SHP77 treated with DMSO at 0.1 percent for 48 hours (cell line): ENCODE results near the gene NPY5R.

Experiments
- DNase-seq: peaks from one replicate; lab custom pipeline; 2025; lab: John Stamatoyannopoulos, UW

Gene NPY5R

DNA sequence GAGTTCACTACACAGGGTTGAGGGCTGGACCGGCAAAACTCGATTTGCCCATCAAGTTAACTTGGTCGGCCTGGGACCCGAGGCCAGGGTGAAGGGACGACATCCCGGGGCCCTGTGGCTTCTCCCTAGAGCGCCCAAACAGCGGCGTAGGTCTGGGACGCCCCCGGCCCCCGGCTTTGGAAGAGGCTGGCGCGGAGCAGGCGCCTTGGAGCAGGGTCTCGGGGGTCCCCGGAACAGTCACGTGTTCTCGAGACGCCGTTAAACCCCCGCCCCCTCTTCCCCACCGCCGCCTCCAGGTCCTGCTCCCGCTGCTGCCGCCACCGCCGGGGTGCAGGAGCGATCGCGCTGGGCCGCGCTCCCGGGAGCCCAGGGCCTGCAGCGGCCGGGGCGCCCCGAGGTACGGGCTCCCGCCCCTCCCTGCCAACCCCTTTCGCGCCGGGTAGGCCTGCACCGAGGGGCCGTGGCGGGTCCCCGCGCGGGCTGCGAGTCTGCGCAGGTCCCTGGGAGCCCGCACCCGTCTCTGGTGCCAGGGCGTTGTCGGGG, at the start of gene NPY5R:
NPY5R (plus strand) TSS at position 289 of the 543 bp plus-strand sequence. CDS start 6,382 bp downstream, outside the sequence.
- no peak for DNase-seq

DNA sequence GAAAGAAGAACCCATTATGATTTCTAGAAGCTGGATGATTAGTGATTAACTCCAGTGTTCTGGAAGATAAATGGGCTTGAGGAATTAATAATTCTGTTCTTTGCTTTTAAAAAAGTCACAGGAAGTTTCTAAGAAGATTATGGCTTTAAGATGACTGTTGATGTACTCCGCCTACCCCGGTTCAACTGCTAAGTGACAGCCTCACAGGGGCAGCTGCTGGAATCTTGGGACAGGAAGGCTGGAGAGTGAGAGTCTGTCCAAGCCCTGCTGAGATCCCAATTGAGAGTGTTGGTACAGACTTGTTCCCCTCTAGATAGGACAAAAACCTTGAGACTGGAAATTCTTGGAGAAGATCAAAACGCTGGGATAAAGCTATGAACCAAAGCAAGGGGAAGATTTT, 48.6 kb upstream of the NPY5R start:
- no peak for DNase-seq

DNA sequence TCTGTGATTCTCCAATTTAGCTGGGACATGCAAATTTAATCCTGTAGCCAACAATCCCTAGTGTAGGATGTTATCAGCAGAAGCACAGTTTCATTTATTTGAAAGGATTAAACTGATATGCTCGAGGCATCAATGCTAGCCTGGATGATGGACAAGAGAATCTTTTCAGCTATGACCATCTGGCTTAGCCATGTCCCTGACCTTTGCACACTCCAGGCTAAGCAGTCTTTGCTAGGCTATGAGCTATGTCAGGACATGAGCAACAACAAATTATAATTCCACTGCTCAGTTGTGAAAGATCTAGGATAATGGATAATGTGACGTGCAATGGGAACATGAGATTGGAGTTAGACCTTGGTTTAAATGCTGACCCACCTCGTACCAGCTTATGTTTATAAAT, 43.2 kb upstream of the NPY5R start:
- no peak for DNase-seq

DNA sequence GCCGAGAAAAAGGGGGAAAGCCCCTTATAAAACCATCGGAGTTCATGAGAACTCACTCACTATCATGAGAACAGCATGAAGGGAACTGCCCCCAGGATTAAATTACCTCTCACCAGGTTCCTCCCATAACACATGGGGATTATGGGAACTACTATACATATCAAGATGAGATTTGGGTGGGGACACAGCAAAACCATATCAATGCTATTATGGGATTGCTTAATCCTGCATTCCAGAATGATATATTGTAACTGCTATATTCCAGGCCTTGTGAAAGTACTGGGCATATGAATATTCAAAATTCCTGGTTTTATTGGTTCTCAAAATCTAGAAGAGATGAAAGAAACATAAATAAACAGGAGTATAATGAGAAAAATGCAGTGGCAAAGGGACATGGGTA, 40.6 kb upstream of the NPY5R start:
- DNase-seq = no peak

DNA sequence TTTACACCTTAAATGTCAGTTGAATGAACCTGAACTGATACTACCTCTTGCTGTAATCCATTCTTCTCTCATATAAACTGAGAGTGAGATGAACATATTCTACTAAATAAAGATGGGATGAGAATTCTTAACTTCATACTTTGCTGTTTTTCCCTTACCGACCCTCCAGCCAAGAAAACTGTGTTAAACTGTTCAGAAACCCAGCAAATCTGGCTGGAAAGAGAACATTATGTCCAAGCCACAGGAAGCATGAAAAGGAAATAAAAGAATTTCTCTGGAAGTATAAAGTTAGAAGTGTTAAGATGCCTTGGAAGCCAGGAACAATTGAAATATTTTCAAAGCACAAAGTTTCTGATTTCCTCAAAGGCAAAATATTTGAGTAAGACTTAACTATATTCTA, 34.2 kb upstream of the NPY5R start:
- no peak for DNase-seq

DNA sequence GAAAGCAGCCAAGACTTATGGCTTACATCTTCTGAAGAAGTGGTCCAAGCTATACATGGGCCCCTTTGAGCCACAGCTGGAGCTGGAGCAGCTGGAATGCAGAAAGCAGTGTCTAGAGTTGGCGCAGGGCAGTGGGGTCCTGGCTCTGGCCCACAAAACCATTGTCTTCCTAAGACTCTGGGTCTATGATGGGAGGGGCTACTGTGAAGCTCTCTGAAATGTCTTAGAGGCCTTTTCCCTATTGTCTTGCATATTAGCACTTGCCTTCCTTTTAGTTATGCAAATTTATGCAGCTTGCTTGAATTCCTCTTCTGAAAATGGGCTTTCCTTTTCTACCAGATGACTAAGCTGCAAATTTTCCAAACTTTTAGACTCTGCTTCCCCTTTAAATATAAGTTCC, 26.6 kb upstream of the NPY5R start:
- no peak for DNase-seq

DNA sequence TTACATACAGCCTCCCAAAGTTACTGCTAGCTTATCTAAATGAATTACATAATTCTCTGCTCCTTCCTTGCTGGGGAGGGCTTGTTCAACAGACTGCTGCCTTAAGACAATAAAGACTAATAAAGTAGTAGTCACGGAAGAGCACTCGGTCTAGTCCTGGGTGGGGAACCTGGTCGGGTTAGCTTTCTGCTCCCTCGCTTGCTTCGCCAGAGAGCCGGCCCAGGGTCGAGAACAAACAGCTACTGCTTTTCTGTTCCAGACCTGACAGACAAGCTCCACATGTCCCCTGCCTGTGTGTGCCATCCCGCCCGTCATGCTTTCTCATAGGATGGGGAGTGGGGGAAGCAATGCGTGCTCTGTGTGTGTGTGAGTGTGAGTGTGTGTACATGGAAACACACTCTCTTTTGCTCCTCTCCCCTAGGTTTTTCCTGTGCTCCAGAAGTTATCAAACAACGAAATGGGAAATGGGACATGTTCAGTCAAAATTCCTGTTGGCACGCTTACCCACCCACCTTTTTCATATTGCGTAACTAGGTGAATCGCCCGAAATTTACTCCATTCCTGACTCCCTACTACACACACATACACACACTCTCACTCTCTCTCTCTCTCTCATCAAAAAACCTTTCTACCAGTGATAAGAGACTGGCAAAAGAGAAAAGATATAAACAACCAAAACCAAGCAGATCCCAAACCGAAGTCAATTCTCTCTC, 12.6 kb upstream of the NPY5R start:
- DNase-seq = no peak

DNA sequence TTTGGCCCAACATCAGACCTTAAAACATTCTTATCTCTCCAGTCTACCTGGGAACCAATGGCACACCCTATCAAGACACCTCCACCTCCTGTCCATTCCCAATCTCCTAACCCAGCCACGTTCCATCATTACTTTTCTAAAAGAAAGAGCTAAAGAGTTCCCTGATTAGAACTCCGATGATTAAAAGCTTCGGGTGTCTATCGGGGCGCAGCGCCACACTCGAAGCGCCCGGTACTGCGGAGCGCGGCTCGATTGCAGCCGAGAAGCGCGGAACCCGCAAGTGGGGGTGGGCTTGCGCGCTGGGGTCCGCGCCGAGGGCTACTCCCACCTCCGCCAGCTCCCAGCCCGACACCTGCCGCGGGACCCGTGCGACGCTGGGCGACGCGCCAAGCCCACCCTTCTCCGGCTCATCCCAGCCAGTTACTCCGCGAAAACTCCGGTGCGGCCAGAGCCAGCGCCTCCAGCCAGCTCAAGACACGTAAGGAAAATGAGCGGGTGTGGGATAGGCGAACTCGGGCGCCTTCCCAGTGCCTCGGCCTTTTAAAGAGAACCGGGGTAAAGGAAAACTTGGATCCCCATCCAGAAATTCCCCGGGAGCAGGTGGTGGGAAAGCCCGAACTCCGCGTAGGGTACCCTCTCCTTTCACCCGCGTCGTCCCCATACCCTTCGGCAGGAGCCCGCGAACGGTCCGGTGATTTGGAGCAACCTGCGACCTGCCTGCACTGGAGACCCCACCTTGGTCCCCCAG, 11.9 kb upstream of the NPY5R start:
- no peak for DNase-seq

DNA sequence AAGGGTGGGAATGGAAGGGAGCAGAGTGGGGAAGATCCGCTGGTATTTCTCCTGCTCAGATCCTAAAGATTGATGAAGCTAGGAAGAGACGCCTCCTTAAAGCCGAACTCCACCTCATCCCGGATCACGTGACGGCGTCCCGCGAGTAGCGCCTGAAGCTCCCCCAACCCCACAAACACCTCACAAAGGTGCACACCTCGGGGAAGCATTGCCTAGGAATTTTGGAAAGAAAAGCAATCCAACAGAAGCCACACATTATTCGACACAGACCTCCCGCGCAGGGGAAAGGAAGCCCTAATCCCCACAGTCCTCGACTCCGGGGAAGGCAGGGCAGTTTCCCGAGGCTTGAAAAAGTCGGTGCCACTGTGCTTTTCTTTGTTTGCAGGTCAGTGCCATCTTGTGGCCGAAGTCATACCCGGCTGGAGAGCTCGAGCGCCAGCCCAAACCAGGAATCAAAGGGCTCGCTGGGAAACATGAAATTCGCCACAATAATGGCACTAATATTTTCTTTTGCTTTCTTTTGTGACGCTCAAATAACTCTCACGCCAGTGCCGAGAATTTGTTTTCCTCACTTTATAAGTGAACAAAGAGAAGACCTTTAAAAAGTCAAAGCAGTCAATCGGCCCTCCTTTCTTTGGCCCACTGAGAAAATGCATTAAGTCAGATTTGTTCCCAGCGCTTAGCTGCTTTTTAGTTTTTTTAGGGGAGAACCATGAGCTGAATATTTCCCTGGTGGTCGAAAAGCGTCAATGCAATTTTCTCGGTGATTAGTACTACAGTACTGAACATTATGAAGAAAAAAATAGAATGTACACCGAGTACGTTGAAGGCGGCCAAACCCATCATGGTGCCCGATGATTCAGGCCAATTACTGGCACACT, 10.9 kb upstream of the NPY5R start, which contains the start of gene NPY1R:
NPY1R (minus strand) TSS at position 71 of the 881 bp plus-strand sequence. CDS start 6,042 bp downstream, outside the sequence.
- DNase-seq = peak; percentile 20

DNA sequence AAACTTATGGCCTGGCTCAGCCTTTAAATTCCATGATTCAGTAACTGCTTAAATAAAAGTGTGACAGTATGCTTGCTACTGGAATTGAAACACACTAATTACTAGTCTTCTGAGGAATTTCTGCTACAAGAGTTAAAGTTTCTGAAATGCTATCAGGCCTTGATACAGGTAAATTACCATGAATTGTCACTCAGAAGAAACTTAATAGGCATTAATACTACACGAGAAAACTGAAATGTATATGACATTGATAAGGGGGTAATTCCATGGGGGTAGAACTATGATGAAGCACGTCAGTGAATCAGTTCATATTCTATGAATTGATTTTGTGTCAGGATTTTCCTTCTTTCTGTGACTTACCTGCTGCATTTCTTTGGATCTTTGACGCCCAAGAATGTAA, 8.3 kb upstream of the NPY5R start:
- DNase-seq = no peak

DNA sequence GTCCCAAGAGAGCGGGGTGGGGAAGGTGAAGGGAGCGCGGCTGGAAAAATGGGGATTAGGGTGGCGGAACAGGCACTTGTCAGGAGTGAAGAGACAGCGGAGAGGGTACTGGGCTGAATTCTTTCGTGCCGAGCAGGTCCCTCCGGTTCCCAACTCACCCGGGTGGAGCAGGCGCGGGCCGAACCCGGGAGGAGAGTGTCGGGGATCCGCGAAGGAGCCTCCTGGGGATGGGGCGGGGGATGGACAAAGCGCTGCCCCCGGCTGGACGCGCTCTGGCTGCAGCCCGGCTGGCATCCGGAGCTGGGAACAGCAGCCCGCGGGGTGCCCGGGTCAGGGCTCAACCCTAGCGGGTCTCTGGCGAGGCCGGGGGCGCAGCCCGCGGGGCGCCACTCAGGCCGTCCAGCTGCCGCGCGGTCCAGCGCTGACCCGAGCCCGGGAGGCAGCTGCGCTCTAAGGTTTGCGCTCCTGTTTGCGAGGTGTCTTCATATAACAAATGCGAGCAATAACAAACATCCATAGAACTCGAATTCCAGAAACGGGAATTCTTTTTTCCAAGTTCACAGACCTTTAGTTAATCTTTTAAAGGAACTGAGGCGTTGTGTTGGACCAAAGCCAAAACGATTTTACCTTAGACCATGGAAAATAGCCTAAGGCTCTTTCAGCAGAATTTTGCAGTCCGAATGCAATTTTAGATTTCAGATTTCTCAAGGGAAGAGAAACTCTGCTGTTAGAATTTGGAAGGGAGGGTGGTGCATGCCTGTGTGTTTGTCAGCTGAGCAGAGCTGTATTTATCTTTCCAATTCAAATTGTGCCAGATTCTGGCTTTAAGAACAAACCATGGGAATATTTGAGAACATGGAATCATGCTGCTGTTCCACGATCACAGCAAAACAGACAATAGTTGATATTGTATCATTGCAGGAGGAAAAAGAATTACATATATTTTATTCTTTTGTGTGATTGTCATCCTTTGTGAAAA, 744 bp downstream of the NPY5R start:
- DNase-seq = no peak

DNA sequence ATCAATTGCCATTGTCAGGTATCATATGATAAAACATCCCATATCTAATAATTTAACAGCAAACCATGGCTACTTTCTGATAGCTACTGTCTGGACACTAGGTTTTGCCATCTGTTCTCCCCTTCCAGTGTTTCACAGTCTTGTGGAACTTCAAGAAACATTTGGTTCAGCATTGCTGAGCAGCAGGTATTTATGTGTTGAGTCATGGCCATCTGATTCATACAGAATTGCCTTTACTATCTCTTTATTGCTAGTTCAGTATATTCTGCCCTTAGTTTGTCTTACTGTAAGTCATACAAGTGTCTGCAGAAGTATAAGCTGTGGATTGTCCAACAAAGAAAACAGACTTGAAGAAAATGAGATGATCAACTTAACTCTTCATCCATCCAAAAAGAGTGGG, 7.0 kb downstream of the NPY5R start:
- DNase-seq = no peak

DNA sequence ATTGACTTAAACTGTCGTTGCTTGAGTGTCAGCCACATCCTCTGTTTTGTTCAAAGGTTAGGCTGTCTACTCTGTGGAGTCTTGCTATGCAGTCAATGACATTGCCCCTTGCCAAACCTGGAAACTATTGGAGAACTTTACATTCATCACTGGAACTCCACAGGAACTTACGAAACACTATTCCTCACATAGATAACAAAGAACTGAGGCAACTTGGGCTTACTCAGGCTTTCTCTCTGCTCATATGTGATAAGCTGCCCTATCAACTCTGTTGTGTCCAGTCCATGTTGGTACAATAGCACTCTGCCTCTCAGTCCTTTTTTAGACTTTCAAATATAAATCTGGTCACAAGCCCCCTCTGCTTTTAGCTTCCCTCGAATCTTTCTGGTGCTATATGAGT, 9.4 kb downstream of the NPY5R start:
- no peak for DNase-seq

DNA sequence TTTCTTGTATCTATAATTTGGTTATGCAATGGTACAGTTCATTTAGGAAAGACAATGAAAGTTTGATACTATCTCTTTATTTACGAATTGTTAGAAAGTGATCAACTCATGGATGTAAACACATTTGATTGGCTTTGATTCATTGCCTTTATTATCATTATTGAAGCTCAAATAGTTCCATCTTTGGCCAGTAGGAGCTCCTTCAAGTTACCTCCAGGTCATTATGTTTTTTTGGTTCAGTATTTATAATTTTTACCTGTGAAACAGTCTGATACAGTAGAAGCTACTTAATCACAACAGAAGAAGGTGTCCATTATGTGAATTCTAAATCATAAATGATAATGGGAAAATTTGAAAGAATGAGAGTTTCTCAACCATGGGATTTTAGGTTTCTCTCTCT, 12.4 kb downstream of the NPY5R start:
- DNase-seq = no peak

DNA sequence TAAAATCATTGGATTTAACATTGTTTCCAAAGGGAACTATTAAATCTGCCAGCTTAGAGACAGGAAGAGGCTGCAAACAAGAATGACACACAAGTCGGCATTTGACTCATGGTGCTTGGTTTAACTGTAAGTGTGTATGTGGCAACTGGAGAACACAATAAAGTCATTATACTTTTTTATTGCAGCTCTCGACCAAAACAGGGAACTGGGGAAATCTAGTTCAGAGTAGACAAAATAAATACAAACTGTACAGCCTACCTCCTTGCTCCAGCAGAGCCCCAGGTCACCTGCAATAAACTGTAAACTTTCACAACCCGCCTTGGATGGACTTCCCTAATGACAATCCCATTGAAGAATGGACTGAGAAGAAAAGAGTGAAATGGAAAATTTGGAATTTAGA, 24.0 kb downstream of the NPY5R start:
- DNase-seq = no peak

DNA sequence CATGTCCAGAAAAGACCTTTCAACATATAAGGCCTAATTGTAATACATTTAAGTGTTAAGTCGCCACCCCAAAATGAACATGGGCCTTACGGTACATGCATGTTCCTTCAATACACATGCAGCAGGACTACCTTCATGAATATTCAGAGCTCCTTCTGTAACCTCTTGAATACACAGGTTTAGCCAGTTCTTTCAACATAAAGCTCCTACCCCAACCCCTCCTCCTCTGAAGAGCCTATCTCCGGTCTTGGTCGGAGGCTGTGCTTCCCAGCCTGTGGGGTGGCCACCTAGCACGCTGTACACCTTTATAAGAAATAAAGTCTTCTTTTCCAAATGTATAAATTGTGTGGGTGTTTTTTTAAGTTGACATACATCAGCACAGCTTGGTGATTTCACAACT, 28.3 kb downstream of the NPY5R start:
- DNase-seq = no peak

DNA sequence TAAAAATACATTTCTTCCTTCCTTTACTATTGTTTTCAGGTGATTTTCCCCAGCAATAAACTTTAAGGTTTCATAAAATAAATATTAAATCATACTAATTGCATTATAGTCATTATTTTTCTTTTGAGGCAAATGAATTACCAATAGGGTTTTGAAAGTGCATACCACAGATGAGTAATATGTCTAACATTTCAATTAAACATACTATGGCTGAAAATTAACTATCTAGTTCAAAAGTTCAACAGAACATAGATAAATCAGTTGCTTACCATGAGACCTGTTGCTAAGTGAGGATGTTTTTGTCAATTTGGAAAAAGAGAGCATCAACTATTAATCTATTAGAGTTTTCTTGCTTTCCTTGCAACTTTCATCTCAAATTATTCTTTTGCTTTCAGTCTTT, 35.0 kb downstream of the NPY5R start:
- no peak for DNase-seq

DNA sequence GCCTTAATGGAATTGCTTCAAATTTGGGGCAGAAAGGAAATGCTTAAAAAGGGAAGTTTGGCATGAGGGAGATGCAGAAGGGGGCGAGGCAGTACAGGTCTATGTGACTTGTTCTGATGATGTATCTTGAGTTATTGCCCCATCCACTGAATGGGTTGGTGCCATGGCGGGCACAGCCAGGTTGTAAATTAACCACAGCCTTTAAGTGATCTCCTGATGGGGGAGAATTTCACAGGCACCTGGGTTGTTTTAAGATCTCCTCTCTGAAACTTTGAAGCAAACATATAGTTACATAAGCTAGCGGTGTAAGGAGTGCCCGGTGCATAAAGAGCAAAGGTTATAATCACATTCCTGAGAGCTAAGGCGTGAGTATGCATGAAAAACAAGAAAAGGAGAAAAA, 37.0 kb downstream of the NPY5R start:
- DNase-seq = no peak

DNA sequence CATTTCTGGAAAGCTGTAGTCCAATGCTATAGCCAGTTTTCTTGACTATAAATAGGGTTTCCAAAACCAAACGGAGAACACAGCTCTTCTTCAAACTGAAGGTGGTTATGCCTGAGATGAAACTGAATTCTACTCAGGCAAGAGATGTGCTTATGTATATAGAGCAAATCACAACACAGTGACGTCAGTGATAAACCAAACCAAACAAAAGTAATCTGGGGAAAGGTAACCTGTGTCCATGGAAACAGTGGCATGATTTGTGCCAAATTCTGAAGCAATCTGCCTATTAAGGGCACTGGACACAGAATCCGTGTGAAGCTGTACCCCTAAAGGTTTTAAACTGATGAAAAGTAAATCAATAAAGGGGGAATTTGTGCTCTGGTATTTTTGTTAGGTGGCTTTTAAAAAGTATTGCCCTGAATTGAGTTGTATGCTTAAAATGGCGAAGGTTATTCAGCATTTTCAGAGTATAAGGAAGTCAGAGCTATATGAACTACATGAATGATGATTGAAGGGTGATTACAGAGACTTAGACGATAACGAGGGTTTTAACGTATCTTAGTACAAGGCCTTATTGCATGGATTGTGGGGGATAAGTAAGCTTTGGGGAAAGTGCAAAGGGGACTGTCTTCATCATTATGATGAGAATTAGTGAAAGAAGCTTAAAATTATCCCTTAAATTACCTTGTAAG, 38.6 kb downstream of the NPY5R start:
- no peak for DNase-seq

DNA sequence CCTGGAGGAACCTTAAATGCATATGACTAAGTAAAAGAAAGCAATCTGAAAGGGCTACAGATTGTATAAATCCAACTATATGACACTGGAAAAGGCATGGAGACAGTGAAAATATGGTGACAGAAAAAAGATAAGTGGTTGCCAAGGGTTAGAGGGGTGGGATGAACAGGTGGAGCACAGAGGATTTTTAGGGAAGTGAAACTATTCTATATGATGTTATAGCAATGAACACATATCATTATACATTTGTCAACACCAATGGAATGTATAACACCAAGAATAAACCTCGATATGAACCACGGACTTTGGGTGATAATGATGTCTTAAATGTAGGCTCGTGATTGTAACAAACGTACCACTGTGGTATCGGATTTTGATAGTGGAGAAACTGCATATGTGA, 40.7 kb downstream of the NPY5R start:
- DNase-seq = no peak

DNA sequence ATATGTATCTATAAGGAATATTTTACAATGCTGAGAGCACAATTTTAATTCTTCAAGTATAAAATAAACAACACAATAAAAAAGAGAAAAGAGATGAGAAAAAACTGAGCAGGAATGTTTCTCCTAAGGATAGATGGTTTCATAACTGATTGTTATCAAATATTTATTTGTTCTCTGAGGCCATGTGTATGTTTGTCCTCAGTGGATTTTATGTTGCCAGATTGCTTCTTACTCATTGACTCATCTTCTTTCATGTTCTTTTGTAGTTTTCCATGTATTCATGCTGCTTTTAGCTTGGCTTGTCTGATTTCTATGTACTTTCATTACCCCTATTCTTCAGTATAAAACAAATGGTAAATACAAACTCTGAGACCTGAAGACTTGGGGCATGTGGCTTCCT, 41.2 kb downstream of the NPY5R start:
- DNase-seq = no peak
